GM15510 (cell line): ENCODE measurements around the gene KIF25.

Source experiments
- POLR2A ChIP-seq: IDR thresholded peaks from 3 replicates; pipeline ENCODE4 v1.6.1; 2011; ENCODE audit warnings: borderline replicate concordance; ENCODE audit not compliant: insufficient read length; ENCODE audit errors: extremely low read depth

The KIF25 gene

GRCh38 chr6:168053086-168053956 is 55.9 kb downstream of the KIF25 start:
- no peak for TF ChIP-seq POLR2A

GRCh38 chr6:168053957-168054471 is 56.5 kb downstream of the KIF25 start:
- no peak for TF ChIP-seq POLR2A

DNA sequence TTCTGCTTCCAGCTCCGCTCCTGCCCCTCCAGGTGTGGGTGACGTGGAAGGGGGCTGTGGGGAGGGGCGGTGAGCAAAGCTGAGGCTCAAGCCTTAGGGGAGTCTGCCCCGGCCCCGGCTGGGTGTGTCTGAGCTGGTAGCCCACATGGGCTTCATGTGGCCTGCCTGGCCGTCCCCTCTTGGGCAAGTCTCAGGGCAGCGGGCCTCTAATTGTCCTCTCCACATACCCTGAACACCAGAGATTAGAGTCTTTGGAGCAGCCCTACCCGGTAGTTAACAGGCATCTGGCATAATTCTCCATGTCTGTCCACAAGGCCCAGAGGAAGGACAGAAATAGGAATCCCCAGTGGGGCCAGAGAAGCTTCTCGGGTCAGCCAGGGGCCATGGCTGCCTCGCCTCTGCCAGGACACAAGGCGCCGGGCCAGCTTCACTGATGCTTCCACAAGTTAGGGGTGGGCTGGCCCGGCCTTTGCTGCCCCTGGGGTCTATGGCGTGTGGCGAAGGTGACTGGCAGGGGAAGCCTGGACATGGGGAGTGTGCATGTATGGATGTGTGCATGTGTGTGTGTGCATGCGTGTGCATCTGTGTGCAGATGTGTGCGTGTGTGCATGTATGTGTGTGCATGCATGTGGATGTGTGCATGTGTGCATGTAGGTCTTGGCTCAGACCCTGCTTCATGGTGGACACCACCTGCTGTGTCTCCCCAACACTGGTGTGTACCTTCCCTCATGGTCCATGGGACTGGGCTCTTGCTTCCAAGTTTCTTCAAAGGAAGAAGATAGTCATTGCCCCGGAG is 57.5 kb downstream of the KIF25 start:
- TF ChIP-seq POLR2A = no peak

- no peak for TF ChIP-seq POLR2A
Observed at GRCh38 chr6:168055696-168056489, 58.4 kb downstream of the KIF25 start.

DNA sequence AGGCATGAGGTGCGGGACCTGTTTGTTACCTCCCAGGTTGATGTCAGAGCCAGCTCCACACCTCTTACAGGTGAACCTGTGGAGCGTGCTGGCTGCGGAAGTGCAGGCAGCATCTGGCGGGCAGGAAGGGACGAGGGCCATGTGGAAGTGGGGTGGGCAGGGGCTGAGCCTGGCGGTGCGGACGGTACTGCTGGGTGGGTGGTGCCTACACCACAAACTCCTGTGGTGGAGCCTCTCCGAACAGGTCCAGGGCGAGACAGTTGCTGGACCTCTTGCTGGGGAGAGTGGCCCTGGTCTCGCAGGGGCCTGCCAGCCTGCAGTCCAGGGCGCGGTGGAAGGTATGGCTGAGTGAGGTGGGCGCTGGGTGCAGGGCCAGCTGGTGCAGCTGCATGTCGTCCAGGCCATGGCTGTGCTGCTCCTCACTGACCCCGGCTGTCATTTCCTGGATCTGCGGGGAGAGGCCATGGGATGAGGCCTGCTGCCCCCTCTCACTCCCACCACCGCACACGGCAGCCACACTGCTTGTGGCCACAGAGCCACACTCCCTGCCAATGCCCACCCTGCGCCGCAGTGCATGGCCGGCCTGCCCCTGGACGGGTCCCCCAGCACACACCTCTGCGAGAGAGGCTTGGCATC is 59.5 kb downstream of the KIF25 start:
- TF ChIP-seq POLR2A = no peak

- no peak for TF ChIP-seq POLR2A
Observed at GRCh38 chr6:168057836-168058235, 60.4 kb downstream of the KIF25 start.

DNA sequence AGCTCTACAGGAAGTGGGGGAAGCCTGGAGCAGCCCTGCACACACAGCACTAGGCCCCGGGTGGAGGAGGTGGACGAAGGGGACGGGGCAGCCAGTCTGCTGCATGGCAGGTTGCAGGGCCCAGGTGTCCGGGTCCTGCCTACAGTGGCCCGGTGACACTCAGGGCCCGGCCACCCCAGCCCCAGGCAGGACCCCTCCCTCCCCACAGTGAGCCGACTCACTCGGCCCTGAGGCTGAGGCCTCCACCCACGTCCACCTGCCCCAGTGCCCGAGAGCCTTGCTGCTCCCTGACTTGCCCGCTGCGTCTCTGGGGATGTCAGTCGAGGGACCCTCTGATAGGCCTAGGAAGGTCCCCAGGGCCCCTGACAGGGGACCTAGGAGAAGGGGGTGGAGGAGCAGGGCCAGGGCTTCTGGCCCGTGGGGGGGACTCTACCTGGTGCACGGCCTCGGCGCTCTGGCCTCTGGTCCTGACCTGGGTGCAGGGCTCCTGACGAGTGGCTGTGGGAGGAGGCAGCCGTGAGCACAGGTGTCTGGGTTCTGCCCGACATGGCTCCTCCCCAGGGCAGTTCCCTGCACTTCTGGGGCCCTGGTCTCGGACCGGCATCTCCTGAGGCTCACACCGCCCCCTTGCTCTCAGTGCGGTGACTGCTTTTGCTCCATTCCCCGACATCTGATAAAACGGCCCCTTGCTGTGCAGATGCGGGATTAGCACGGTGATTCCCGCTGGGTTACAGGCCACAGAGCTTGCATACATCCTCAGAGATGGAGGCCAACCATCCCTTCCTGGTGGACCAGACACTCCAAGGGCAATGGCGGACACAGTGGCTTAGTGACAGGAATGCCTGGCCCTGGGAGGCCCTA is 61.5 kb downstream of the KIF25 start:
- no peak for TF ChIP-seq POLR2A

- TF ChIP-seq POLR2A = no peak
Observed at GRCh38 chr6:168060521-168060931, 63.1 kb downstream of the KIF25 start.

DNA sequence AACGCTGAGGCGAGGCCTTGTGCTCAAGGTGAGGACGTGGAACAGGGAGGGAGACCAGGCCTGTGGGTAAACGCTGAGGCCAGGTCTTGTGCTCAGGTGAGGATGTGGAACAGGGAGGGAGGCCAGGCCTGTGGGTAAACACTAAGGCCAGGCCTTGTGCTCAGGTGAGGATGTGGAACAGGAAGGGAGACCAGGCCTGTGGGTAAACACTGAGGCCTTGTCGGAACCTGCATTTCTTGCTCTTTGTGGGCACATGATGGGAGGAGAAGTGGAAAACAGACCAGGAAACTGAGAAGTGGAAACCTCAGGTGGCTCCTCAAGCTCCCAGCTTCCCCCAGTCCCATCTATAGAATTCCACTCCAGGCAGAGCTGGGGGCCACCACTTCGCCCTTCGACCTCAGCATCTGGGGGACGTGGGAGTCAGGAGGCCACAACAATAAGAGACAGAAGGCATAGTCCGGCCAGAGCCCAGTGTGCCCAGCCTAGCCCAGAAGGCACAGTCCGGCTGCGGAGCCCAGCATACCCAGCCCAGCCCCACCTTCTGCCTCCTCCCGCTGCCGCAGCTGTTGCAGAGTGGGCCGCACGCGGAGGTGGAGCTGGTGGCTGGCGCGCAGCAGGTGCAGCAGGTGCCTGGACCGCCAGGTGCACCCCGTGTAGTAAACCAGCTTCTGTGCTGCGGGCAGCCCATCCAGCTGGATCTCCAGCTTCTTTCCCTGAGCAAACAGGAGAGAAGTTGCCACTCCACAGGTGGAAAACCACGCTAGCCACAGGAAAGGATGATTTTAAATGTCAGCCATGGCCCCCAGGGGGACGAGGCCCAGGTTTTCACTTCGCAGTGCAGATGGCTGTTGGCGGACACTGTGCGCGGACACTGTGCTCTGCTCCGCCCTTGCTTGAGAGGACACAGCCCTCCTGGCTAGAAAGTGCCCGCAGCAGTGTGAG is 64.1 kb downstream of the KIF25 start:
- TF ChIP-seq POLR2A = no peak

DNA sequence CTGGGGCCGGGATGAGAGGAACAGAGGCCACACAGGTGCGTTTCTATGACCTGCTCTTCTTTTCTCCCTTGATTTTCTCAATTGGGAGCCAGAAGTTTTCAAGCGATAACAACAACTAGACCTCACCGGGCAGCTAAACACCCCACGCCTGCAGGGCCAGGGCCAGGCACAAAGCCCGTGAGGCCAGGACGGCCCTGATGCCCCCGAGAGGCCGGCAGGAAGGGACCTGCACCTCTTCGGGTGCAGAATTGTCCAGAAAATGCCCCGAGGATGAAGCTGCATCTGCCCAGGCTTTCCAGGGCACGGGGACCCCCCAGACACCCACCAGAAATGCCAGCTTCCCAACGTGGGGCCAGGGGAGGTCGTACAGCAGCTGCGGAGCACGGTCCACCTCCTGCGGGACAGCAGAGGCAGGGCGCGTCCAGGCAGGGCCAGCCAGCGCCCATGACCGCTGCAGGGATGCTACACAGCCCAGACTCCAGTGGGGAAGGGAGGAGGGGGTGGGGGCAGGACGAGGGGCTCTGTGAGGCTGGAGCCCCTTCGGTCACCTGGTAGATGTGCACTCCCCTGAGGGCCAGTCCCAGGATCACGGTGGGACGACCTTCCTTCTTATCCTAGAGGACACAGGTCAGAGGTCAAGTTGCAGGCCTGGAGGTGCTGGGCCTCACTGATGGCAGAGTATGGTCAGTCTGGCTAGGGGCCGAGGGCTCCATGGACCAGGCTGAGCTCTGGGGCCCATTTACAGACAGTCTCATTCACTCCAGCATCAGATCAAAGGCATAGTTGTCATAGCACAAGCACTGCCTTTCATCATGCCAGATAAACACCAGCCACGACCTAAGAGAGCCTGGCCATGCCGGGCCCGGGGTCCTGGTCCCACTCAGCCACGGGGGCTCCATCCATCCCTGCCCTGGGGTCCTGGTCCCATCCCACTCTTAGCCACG is 65.1 kb downstream of the KIF25 start:
- no peak for TF ChIP-seq POLR2A

DNA sequence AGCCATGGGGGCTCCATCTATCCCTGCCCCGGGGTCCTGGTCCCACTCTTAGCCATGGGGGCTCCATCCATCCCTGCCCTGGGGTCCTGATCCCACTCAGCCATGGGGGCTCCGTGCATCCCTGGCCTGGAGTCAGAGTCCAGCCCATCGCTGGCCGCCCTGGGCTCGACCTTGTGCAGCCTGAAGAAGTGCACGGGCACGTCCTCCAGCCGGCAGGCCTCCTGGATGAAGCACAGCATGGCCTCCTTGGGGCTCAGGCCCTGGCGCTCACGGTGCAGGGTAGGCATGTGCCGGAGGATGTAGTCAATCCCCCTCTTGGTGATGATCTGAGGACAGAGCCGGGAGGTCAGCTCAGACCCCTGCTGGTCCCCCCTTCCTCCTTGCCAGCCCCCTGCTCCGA is 66.0 kb downstream of the KIF25 start:
- TF ChIP-seq POLR2A = no peak
